Measurements from ENCODE around the gene UBC. TPM values are rescaled to one million over a fixed set of nuclear protein-coding genes. Genes with fewer than 3 reads are reported as not detected.

The UBC gene
- total RNA-seq: 1,249 and 1,279 TPM in 2 replicates
- long read RNA-seq, transcript UBC-205 (1 exons, 3,745 nt): minor isoform, 1,096 of 12,130 reads
- long read RNA-seq, transcript UBC-204 (2 exons, 624 nt): minor isoform, 20 of 12,130 reads
- long read RNA-seq, transcript UBC-201 (2 exons, 2,688 nt): major isoform, 10,830 of 12,130 reads
- long read RNA-seq, partial matches to known transcripts: 22 of 12,130 reads
- long read RNA-seq, other reads (novel, unspliced or antisense): 157 of 12,130 reads

DNA sequence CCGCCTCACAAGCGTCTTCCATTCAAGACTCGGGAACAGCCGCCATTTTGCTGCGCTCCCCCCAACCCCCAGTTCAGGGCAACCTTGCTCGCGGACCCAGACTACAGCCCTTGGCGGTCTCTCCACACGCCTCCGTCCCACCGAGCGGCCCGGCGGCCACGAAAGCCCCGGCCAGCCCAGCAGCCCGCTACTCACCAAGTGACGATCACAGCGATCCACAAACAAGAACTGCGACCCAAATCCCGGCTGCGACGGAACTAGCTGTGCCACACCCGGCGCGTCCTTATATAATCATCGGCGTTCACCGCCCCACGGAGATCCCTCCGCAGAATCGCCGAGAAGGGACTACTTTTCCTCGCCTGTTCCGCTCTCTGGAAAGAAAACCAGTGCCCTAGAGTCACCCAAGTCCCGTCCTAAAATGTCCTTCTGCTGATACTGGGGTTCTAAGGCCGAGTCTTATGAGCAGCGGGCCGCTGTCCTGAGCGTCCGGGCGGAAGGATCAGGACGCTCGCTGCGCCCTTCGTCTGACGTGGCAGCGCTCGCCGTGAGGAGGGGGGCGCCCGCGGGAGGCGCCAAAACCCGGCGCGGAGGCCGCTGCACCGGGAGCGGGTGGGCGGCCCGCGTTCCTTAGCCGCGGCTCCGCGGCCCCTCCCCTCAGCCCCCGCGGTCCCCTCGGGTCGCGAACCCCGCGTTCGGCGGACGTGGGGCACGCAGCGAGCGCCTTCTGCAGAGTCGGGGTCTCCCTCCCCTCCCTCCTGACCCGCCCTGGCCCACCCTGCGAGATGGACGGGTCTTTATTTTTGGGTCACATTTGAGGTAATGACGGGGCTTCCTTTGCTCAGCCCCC lies at the start of gene UBC:
Gene UBC, minus strand, starts transcription at position 259 of the 847 bp plus-strand sequence. CDS start 879 bp downstream, outside the sequence.
- Mint-ChIP-seq H3K4me1 (ENCODE audit: unreplicated experiment) (peaks cover 80% of the 10 kb centered on the region), H3K27me3 (ENCODE audit: unreplicated experiment) (no peaks in the 10 kb centered on the region), H3K36me3 (ENCODE audit: unreplicated experiment) (peaks cover 33% of the 10 kb centered on the region), H3K4me3 (ENCODE audit: unreplicated experiment) (peak within 1 kb of the TSS; percentile 100), H3K9me3 (ENCODE audit: unreplicated experiment) (no peaks in the 10 kb centered on the region), H3K27ac (ENCODE audit: unreplicated experiment) (peak within 1 kb of the TSS; percentile 100)
- TF ChIP-seq, protein P1, sequence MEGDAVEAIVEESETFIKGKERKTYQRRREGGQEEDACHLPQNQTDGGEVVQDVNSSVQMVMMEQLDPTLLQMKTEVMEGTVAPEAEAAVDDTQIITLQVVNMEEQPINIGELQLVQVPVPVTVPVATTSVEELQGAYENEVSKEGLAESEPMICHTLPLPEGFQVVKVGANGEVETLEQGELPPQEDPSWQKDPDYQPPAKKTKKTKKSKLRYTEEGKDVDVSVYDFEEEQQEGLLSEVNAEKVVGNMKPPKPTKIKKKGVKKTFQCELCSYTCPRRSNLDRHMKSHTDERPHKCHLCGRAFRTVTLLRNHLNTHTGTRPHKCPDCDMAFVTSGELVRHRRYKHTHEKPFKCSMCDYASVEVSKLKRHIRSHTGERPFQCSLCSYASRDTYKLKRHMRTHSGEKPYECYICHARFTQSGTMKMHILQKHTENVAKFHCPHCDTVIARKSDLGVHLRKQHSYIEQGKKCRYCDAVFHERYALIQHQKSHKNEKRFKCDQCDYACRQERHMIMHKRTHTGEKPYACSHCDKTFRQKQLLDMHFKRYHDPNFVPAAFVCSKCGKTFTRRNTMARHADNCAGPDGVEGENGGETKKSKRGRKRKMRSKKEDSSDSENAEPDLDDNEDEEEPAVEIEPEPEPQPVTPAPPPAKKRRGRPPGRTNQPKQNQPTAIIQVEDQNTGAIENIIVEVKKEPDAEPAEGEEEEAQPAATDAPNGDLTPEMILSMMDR (IDR thresholded peaks at IDR 0.05): no peak
- peak; percentile 95 for DNase-seq (ENCODE audit: extremely low spot score, unreplicated experiment)

DNA sequence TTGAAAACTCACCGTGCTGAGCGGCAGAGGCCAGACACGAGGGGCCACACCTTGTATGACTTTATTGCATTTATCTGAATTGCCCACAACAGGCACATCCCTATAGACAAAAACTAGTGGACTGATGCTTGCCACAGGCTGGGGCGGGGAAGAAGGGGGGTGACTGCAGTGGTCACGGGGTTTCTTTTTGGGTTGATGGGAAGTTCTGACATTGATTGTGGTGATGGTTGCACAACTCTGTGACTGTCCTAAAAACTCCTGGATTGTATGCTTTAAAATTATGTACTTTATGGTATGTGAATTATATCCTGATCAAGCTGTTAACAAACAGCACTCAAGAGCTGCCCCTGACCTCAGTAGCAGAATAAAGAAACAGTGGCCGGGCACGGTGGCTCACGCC lies 48.8 kb upstream of the UBC start:
- Mint-ChIP-seq H3K4me1 (ENCODE audit: unreplicated experiment) (no peaks in the 10 kb centered on the region), H3K36me3 (ENCODE audit: unreplicated experiment) (peaks cover 26% of the 10 kb centered on the region), H3K9me3 (ENCODE audit: unreplicated experiment) (no peaks in the 10 kb centered on the region), H3K27ac (ENCODE audit: unreplicated experiment) (no peak overlapping the region), H3K4me3 (ENCODE audit: unreplicated experiment) (no peak overlapping the region), H3K27me3 (ENCODE audit: unreplicated experiment) (no peaks in the 10 kb centered on the region)
- DNase-seq (ENCODE audit: extremely low spot score, unreplicated experiment): no peak
- TF ChIP-seq, protein P1 (IDR thresholded peaks at IDR 0.05): no peak

DNA sequence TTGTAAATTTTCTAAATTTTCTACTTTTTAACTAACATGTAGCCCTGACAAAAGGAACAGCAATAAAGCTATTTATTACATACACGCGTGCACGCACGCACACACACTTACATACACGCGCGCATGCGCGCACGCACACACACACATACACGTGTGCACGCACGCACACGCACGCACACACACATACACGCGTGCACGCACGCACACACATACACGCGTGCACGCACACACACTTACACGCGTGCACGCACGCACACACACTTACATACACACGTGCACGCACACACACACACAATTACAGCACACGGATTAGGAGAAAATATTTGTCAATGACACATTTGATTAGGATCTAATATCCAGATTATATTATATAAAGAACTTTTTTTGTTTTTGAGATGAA lies 46.6 kb upstream of the UBC start:
- Mint-ChIP-seq H3K27me3 (ENCODE audit: unreplicated experiment) (no peaks in the 10 kb centered on the region), H3K9me3 (ENCODE audit: unreplicated experiment) (no peaks in the 10 kb centered on the region), H3K4me3 (ENCODE audit: unreplicated experiment) (no peak overlapping the region), H3K36me3 (ENCODE audit: unreplicated experiment) (peaks cover 27% of the 10 kb centered on the region), H3K4me1 (ENCODE audit: unreplicated experiment) (no peaks in the 10 kb centered on the region), H3K27ac (ENCODE audit: unreplicated experiment) (no peak overlapping the region)
- DNase-seq (ENCODE audit: extremely low spot score, unreplicated experiment): no peak
- TF ChIP-seq, protein P1 (IDR thresholded peaks at IDR 0.05): no peak

DNA sequence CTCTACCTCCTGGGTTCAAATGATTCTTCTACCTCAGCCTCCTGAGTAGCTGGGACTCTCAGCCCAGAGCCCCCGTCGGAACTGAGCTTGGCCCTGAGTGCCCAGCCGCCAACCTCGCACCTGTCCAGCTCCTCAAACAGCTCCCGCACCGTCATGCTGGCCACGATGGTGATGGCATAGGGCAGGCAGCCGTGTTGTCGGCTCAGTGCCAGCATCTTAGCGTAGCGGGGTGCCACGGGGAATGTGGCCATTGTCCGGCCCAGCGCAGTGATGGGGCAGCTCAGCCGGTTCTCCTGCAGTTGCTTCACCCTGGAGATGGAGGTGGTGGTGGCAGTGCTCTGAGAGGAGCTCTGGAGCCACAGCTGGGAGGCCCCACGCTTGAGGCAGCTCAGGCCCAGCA lies 42.1 kb upstream of the UBC start:
- Mint-ChIP-seq H3K4me3 (ENCODE audit: unreplicated experiment) (no peak overlapping the region), H3K27ac (ENCODE audit: unreplicated experiment) (no peak overlapping the region), H3K9me3 (ENCODE audit: unreplicated experiment) (no peaks in the 10 kb centered on the region)

More for the DNA sequence above, 42.1 kb upstream of the UBC start:
- TF ChIP-seq, protein P1 (IDR thresholded peaks at IDR 0.05): no peak
- Mint-ChIP-seq H3K4me1 (ENCODE audit: unreplicated experiment) (no peaks in the 10 kb centered on the region), H3K27me3 (ENCODE audit: unreplicated experiment) (no peaks in the 10 kb centered on the region), H3K36me3 (ENCODE audit: unreplicated experiment) (peaks cover 21% of the 10 kb centered on the region)
- no peak for DNase-seq (ENCODE audit: extremely low spot score, unreplicated experiment)
